AG04450 (cell line): Measurements from ENCODE around the gene SPATS2L. TPM values are rescaled to one million over a fixed set of nuclear protein-coding genes. Genes with fewer than 3 reads are reported as not detected.

Experiments
- CTCF ChIA-PET: fragments of 300-600, 350-600 bp; formaldehyde crosslinking; extraction: SDS; loops from one replicate; lab custom pipeline; 2022; ENCODE audit warnings: antibody characterized with exemption, inconsistent platforms; lab: Charles Lee
- POLR2A ChIA-PET: fragments of 350-600 bp; formaldehyde crosslinking; extraction: SDS; loops from one replicate; lab custom pipeline; 2021; ENCODE audit warnings: antibody characterized with exemption, inconsistent platforms; lab: Yijun Ruan, JAX
- DNase-seq: peaks from one replicate; pipeline ENCODE4 v3.0.0-alpha.2; 2011; ENCODE audit warnings: low read depth, low spot score
- H3K27ac ChIP-seq: one replicate; pipeline ENCODE4 v1.5.1; 2012; ENCODE audit warnings: low read depth, low read length, control low read depth
- H3K27me3 ChIP-seq: one replicate; pipeline ENCODE4 v1.6.0; 2012; ENCODE audit warnings: low read length; ENCODE audit not compliant: control insufficient read depth, insufficient read depth
- H3K4me3 ChIP-seq: 2 replicates; pipeline ENCODE4 v1.5.1; 2011; ENCODE audit warnings: mild to moderate bottlenecking, low read depth, low read length, control low read depth
- H3K9me3 ChIP-seq: 2 replicates; pipeline ENCODE4 v1.5.1; 2012; ENCODE audit warnings: low read length; ENCODE audit not compliant: control insufficient read depth, insufficient read depth
- CTCF ChIP-seq: IDR thresholded peaks from 2 replicates; pipeline ENCODE4 v1.5.1; 2011; ENCODE audit warnings: low read depth, low read length, control low read depth, inconsistent platforms
- polyA plus RNA-seq: library from polyadenylated mRNA; depleted of rRNA; stranded (reverse); fragments of >200 nt; gene quantifications from 2 replicates; pipeline ENCODE4 v1.2.3, GENCODE V29; 2011

SPATS2L gene
- polyA plus RNA-seq, 1 experiment, result 361 TPM

GRCh38 chr2:200459101-200459500 is 152.6 kb downstream of the SPATS2L start:
- ChIA-PET POLR2A (no interaction called here), CTCF (no interaction called here)
- H3K4me3 ChIP-seq, result no peak overlapping the region
- TF ChIP-seq CTCF, result no peak
- H3K27me3 ChIP-seq, result no peaks in the 10 kb centered on the region
- no peak overlapping the region for H3K27ac ChIP-seq
- DNase-seq, result no peak
- no peaks in the 10 kb centered on the region for H3K9me3 ChIP-seq

- no peaks in the 10 kb centered on the region for H3K27me3 ChIP-seq
- no peak overlapping the region for H3K27ac ChIP-seq
- TF ChIP-seq CTCF, result no peak
- no peak overlapping the region for H3K4me3 ChIP-seq
- ChIA-PET POLR2A (no interaction called here), CTCF (interaction anchor here (0.7 to 1.1 kb wide), 2 partner anchors 241 to 477 kb away, joined by 3 read pairs; no protein-coding TSS in a partner anchor)
- no peak for DNase-seq
- H3K9me3 ChIP-seq, result no peaks in the 10 kb centered on the region
Observed at GRCh38 chr2:200461846-200462710, 155.6 kb downstream of the SPATS2L start.

DNA sequence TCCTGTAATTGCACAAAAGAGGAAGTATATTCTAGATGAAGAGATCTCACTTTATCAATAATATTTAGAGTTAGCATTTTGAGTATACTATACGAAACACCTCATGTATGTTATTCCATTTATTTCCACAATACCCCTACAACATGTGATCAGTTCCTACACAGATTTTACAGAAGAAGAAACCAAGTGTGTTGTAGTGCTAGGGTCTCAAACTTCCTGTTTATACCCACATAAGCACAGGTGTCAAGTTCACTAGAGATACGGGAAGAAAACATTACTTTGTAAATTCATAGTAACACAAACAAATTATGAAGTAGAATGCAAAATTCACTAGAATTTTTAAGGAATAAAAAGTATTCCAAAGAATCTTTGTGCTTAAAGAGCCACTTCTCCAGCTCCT is 157.0 kb downstream of the SPATS2L start:
- DNase-seq, result no peak
- Histone ChIP-seq H3K27me3 (no peaks in the 10 kb centered on the region), H3K4me3 (no peak overlapping the region), H3K9me3 (no peaks in the 10 kb centered on the region), H3K27ac (no peak overlapping the region)
- POLR2A ChIA-PET, result no interaction called here
- CTCF ChIA-PET, result interaction anchor here (1.0 kb wide), 1 partner anchor 18 kb away, joined by 5 read pairs; no protein-coding TSS in a partner anchor
- TF ChIP-seq CTCF, result no peak

DNA sequence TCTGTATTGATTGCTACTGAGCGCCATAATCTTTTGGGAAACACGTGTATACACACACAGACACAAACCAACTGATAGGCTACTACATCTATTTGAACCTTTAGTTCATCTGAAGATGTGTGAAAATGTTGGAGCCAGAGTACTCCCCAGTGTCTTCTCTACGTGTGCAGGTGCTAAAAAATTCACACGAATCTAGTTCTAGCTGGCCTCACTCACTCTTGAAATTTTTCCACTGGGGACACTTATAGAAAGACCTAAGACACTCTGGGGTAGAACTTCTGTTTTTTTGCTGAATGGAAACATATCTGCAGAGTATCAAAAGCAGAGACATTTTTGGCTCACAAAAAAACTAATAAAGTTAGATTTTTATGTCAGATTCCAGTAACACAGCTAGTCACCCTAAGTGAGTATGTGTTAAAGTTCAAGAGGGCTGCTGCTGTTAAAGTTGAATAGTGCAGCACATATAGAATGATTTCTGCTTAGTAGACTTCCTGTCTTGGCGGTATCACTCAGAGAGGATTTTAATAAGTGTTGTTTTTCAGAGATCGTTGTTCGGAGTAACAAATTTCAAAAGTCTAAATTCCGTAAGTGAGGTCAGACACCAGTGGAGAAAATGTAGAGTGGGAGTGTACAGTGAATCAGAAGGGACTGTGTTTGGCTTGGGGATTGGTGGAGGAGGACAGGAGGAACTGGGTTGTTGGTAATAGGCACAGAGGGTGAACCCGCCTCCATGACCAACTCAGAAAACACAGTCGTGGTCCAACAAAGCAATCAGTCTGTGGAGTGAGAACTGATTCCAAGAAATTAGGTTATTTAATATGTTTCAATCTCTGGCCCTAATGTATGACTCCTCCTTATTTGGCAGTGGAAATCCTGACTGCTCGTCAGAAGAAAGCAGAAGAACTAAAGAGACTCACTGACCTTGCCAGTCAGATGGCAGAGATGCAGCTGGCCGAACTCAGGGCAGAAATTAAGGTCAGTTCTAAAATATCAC is 160.2 kb downstream of the SPATS2L start:
- no peak overlapping the region for H3K4me3 ChIP-seq
- H3K27me3 ChIP-seq, result no peaks in the 10 kb centered on the region
- no peaks in the 10 kb centered on the region for H3K9me3 ChIP-seq
- no peak for DNase-seq
- CTCF ChIA-PET, result interaction anchor here (2.5 kb wide), 1 partner anchor 14 kb away, joined by 10 read pairs; no protein-coding TSS in a partner anchor
- no peak overlapping the region for H3K27ac ChIP-seq
- POLR2A ChIA-PET, result interaction anchor here (0.5 kb wide), 1 partner anchor 737 kb away, joined by 5 read pairs; no protein-coding TSS in a partner anchor
- no peak for TF ChIP-seq CTCF
